Midbrain (tissue), 1 donor: ENCODE results near the gene ZDHHC3.
"Not testable (repeated sequence)": the region's sequence is repeated elsewhere in the genome, so short reads cannot be mapped to it uniquely, and the experiment has no call there.

Source experiments
- DNase-seq: peaks from one replicate; lab custom pipeline; 2025; lab: John Stamatoyannopoulos, UW

The ZDHHC3 gene

DNA sequence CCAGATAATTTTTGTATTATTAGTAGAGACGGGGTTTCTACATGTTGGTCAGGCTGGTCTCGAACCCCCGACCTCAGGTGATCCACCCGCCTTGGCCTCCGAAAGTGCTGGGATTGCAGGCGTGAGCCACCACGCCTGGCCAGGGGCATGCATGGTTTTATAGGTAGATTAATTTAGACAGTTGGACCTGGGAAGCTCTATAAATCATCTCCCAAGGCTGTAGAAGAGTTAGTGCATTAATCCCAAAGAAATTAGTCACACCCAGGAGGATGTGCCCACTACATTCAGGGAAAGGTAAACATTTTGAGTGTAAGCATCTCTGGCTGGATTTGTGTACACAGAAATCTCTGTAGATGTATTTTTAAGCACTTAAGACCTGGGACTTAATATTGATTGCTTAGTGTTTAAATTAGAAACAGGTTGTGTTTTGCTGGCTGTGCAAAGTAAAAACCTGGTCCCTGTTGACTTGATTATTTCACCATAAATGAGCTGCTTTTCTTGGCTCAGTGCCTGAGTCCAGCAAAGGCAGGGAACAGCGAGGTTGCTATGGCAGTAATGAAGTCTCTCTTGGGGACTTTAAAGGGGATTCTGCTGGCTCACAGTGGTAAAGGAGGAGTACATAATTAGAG is 19.3 kb upstream of the ZDHHC3 start:
- DNase-seq, result no peak

DNA sequence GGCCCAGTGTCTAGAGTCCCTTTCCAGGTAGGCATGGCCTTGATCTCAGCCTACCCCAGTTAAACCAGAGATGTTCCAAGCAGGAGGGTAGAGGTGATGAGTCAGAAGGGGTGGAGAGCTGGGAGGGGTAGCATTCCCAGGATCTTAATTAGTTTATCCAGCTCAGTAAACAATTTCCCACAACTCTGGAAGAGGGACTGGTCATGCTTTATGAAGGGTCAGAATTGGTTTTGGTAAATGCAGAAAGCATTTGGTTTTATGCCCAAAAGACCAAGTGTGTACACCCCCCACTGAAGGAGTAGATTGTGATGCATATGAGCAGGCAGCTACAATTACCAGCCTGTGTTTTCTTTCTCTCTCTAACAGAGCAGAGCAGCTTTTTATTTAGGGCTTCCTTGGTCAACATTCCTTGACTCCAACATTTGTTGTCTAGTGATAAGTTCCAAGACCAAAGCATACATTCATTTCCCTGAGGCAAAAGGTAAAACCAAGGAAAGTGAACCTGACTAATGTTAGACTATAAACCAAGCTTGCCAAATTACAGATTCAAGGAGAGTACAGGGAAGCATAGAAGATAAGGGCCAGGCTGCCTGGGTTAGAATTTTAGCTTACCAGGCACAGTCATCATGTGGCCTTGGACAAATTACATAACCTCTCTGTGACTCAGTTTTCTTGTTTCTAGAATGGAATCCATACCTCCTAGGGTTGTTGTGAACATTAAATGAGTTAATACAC is 17.7 kb upstream of the ZDHHC3 start:
- DNase-seq, result no peak

DNA sequence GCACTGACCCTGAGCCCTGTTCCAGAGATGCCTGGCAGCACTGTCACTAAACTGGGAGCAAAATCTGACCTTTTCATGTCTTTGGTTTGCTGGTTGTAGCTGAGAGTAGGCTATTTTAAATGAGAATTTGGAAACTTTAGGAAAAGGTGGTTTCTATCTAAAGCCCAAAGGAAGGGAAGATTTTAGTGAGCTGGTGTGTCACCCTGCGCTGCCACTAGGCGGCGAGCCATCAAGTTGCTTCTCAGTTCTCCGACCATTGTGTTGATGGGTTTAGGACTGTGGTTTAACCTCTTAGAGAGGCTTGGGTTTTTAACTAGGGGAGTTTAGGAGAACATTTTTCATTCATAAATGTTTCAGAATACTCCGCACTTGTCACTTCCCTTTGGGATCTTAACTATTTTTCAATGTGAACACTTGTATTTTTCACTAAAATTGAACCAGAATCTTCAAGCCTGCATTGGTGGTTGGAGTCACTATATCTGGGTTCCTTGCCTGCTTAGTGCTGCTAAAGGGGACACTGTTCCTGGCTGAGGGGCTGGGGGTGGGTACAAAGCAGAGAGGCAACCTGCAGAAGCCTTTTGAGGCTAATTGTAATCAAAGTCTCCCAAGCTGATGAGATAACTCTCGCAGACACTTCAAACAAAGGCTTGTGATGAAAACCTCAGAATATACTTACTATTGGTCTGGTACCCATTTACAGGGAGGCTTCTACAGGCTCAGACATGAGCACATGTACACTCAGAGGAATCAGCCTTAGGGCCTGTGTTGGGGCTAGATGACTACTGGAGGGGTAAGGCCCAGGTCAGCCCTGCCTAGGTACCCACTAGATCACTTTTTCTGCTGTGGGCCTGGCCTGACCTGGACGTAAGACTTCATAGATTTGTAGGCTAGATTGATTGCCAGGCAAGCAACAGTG is 16.8 kb upstream of the ZDHHC3 start:
- no peak for DNase-seq

DNA sequence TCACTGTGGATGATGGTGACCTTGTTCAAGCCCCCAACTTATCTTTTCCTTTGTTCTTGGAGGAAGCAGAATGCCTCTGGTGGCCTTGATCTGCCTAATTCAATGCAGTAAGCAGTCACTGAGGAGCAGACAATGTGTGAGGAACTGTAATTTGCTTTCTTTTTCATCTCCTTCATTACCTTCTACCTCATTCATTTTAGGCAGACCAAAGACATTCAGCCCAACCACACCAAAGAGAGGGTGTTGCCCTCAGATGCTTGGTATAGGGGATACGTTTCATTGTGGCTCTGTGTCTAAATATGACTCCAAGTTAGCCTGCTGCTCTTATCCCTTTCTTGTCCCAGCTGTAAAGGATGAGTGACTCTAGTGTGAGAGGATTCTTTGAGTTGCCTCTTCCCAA is 15.4 kb upstream of the ZDHHC3 start:
- no peak for DNase-seq

DNA sequence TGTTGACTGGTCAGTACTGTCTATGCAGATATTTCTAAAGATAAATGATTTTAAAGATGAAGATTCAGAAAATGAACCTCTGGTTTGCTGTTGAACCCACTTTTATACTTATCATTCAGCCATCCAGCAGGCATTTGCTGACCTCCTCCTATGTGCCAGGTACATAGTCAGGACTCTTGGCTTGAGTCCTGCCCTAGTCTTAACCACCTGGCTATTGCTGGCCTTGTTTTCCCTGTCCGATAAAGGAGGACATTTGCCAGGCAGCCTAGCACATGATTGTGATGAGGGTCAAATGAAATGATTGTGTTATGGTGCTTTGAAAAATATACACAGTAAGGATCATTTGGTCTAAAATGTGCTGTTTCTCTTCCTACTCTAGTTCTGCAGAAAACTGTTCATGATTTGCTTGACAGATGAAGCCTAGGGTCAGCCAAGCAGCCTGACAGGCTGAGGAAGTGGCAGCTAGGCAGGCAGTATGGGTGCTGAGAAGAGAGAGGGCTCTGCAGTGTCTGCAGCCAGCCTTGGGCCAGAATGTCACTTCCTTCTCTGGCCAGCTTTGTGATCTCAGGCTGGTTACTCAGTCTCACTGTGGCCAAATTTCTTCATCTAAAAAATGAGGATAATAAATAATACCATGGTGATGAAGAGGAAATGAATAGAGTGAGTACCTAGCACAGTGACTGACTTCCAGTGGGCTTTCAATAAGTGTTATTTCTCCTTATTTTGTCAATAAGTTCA is 13.8 kb upstream of the ZDHHC3 start:
- no peak for DNase-seq

DNA sequence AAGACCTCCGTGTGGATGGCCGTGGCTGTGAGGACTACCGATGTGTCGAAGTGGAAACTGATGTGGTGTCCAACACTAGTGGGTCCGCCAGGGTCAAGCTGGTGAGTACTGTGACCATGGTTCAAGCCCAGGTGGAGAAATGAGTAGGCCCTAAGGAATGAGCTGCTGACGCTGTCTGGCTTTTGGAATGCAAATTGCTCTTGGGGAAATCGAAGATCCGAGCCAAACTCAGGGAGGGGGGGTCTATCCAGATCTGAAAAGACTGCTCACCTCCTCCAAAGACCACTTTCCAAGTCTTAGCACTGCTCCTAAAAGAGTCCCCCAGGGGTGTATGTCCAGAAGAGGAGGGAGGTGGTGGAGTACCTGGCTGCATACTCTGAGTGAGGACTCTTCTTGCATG is 13.2 kb upstream of the ZDHHC3 start:
- no peak for DNase-seq

DNA sequence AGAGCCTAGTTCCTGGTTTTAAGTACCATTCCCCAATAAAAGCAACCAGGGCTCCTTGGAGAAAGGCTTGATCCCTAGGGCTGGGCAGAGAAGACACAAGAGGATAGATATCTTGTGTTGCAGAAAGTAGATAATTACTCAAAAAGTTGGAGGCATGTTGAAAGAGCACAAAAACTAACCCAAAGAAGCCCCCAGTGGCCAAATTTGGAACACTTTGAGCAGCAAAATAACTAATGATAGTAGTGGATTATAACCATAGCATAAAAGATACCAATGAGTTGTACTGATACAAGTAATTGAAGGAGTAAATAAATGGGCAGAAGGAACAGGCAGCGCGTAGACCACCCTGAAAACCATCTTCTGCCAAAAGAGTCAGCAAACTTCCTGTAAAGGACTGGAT is 12.1 kb upstream of the ZDHHC3 start:
- no peak for DNase-seq

DNA sequence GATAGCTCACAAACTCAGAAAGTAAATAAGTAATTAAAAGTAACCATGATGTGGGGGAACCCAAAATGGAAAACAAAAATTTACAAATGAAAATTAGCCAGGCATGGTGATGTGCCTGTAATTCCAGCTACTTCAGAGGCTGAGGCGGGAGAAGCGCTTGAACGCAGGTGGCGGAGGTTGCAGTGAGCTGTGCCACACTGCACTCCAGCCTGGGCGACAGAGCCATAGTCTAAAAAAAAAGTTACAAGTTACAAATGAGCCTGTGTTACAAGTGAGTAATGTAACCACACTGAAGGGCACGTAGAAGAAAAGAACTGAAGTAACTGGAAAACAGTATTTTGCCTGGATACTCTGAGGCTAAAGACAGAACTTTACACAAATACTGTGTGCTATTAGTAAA is 11.4 kb upstream of the ZDHHC3 start:
- no peak for DNase-seq

DNA sequence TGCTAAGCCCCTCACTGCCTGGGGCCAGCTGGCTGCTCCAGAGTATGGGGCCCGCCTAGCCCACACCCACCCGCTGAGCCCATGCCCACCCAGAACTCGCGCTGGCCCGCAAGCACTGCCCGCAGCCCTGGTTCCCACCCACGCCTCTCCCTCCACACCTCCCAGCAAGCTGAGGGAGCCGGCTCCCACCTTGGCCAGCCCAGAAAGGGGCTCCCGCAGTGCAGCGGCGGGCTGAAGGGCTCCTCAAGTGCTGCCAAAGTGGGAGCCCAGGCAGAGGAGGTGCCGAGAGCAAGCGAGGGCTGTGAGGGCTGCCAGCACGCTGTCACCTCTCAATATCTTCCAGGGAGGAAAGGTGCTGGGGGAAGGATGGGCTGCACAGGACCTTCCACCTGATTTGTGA is 10.4 kb upstream of the ZDHHC3 start:
- not testable (repeated sequence) for DNase-seq

DNA sequence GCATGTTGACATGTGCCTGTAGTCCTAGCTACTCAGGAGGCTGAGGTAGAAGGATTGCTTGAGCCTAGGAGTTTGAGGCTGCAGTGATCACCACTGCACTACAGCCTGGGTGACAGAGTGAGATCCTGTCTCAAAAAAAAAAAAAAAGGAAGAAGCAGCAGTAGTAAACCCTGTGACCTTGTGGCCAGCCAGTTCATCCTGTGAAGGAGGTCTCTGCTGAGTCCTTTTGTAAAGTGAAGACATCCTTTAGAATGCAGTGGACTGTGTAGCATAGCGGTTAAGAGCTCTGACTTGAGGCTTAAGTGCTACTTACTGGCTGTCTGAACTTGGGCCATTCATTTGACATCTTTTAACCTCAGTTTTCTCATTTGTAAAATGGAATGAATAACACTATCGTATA is 8.4 kb upstream of the ZDHHC3 start:
- no peak for DNase-seq

DNA sequence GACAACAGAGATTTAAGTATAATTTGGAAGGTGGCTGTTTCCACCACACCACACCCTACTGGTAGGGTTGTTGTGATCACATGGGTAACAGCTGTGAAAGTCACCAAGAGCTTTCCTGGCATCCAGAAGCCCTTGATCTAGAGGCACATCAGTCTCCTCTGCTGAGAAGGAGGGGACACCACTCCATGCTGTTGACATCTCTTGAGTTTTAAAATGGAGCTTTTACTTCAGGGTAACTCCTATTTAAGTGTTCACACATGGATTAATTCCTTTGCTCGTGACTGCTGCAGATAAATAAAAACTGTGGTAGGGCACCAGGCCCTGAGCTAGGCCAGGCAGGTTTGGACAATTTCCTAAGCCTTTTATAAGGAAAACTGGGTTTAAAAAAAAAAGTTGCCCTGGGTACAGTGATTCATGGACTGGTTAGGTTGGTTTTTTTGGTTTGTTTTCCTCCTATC is 7.5 kb upstream of the ZDHHC3 start:
- DNase-seq, result no peak

DNA sequence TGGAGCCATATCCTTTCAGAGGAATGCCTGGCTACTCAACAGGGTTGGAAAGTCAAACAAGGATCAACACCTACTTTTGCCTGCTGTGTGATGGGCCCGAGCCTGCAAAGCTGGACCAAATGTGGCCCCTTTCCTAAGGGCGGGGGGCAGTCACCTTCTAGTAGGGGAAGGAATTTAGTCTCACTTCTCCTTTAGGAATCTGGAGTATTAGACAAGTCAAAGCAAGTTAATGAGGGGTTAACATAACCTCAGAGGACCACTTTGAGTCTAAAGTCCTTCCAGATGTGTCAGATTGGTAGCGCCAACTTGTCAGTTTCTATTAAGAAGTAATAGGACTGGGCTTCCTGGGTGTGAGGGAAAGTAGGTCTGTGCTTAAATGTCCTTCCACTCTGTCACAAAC is 6.8 kb upstream of the ZDHHC3 start:
- no peak for DNase-seq

DNA sequence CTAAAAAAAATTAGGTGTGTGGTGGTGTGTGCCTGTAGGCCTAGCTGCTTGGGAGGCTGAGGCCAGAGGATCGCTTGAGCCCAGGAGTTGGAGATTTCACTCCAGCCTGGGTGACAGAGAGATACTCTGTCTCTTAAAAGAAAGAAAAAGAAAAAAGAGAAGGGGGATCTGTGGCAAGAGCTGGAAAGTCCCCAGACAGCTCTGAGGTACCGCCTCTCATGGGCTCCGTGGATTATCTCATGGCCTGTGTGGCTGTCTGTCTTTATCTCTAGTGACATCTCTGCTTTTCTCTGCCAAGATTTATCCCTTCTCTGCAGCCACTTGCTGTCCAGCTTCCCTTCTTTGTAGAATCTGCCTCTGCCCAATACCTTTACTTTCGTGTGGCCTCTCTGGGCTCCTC is 5.8 kb upstream of the ZDHHC3 start:
- DNase-seq, result no peak

DNA sequence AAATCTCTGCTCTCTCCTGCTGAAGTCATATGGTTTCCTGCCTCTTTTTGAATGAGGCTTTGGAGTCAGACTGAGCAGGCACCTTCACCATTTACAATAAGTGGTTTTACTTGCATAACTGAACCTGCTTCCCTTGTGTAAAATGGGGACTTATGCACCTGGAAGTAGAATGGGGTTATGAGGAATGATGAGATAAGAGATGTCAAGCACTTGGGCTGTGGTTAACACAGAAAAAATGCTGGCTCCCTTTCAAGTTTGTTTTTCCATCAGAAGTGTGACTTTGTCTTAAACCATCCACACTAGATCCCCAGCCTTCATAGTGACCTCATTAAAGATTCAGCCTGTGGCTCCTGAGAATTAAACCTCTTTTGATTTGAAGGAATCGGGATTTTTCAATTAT is 5.2 kb upstream of the ZDHHC3 start:
- no peak for DNase-seq

DNA sequence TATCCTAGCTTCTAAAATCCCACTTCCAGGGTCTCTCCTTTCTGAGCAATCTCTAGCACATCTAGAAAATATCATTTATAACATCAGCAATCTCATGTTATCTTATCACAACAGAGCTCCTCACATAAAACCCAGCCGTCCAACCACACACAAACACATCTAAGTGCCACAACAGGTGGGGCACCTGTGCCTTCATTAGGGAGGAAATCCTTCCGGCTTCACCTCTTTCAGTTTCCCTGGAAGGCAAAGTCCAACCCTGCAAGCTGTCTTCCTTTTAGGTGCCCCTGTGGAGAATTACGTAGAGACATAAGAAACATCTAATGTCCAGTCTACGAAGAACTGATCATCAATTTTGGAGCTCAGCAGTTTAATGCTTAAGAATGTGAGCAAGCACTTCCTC is 1.6 kb downstream of the ZDHHC3 start:
- DNase-seq, result no peak

DNA sequence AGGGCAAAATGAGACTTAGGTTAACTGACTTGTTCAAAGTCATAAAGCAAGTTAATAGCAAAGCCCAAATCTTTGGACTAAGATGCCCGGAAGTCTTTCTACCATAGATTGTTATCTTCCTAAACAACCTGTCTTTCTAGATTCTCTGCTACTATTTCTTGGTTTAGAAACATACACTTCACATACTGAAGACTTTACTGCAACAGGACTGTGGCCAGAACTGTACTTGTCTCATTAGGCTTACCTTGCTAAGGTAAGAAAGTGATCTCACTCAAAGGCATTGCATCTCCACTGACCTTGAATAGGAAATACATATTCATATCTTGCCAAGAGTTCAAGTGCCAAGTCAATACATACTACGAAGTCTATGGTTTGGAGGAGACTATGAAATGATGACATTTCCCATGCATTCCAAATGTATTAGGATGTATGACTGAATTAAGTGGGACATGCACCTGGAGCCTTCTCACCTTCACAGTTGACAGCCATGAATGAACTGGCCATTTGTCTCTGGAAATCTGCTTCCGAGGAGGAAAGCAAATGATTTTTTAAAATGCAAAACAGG is 5.0 kb downstream of the ZDHHC3 start:
- no peak for DNase-seq

DNA sequence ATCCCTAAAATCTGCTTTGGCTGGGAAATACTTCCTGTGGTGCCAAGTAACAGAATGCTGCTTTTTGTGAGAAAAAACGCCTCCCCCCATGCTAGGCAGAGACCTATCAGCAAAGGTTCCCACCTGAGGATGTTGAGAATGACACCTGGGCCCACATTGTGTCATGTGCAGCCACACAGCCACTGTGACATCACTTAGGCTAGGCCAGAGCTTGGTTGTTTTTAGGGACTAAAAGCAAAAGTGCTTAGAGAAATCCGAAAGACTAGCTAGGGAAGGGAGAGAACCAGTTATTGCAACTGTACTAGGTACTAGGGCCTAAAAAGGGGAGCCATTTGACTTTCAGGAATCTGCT is 6.2 kb downstream of the ZDHHC3 start:
- no peak for DNase-seq

DNA sequence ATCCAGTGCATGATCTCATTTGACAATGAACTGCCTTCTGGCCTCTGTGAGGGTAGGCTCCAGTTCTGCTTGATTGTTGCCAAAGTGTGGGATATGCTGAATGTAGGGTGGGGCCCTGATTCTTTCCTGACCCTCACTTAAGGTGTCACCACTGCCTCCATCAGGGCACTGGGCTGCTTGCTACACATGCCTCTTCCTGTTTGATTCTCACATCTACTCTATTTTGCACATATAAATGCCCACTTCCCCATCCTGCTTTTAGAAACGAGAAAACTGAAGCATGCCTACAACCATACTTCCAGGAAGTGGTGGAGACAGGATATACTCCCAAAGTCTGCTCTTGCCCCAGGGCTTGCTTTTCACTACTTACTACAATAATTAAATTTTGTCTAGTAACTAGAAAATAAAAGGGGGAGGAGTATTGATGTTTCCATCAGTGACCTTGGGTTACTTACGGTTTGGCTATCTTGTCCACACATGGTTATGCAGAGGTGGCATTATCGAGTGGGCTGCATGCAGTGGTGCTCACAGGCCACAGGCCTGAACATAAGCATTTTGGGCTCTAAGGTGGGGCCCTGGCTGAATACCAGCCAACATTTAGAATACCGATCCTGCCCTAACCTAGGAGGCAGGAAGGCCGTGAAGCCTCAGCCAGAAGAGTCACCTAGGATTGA is 6.7 kb downstream of the ZDHHC3 start:
- no peak for DNase-seq

DNA sequence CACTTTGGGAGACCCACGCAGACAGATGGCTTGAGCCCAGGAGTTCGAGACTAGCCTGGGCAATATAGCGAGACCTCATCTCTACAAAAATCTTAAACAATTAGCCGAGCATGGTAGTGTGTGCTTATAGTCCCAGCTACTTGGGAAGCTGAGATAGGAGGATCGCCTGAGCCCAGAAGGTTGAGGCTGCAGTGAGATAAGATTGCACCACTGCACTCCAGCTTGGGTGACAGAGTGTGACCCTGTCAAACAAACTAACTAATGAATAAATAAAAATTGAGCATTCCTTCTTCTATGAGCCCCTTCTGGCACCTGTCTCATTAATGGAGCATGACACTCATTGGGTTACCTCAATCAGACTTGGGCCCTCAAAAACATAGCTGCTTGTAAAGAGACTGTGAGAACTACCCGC is 7.5 kb downstream of the ZDHHC3 start:
- no peak for DNase-seq

DNA sequence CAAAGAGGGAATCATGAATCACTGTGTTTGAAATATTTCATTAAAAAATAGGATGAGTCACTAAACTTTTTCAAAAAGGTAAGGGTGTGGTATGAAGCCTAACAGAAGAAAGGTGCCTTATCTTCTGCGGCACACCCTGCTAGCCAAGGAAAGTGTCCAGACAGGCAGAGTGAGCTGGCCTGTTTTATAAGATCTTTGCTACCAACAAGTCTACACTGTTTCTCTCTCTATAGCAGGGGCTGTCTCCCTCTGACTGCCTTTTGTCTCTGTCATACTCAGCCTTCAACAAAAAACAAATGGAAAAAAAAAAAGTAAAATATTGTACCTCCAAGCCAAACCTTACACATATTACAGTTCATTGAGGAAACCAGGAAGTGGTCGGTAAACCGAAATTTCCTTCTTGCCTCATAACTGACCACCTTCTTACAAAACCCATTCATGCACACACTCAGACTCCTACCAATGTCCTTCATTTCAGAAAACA is 9.1 kb downstream of the ZDHHC3 start:
- DNase-seq, result no peak

DNA sequence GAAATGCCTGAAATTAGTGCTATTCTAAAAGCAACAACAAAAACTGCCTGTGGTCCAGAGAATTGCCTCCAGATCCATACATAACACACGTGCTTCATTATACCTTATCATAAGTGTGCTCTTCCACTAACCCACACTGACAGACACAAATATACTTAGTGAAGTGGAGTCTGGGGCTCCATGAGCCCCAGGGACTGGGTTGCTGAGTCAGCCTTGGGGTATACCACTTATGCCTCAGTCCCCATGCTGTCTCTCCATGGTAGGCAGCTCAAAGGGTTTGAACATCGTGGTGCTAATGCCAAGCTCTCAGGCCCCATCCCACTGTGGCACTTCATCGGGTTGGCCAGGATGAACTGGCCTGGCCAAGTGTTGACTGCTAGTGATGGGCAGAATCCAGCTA is 10.8 kb downstream of the ZDHHC3 start:
- no peak for DNase-seq
